Cardiac fibroblast (primary cell): ENCODE measurements around the gene ZNRF2.

ENCODE experiments used
- DNase-seq, 2 donors: peaks; one replicate each; pipeline versions ENCODE4 v3.0.0 to v3.0.0-alpha.2; 2010; ENCODE audit warnings: low read depth in 2 of 2
- H3K4me3 ChIP-seq, 2 donors: replicated peaks in 1 of 2; 1 replicate in 1 of 2; 2 replicates in 1 of 2; pipeline ENCODE4 v1.5.1; 2011; ENCODE audit warnings: low read depth in 2 of 2, low read length in 2 of 2, mild to moderate bottlenecking in 2 of 2, moderate library complexity in 1 of 2
- CTCF ChIP-seq: IDR thresholded peaks from one replicate; pipeline ENCODE4 v1.5.1; 2011; ENCODE audit warnings: low read depth, mild to moderate bottlenecking, low read length, inconsistent platforms

The ZNRF2 gene

GRCh38 chr7:30270921-30271320, 13.5 kb upstream of the ZNRF2 start:
- no peak for TF ChIP-seq CTCF
- no peak overlapping the region for H3K4me3 ChIP-seq
- no peak for DNase-seq

GRCh38 chr7:30272126-30272525, 12.3 kb upstream of the ZNRF2 start:
- DNase-seq = no peak
- no peak for TF ChIP-seq CTCF
- no peak overlapping the region for H3K4me3 ChIP-seq

- no peak for TF ChIP-seq CTCF
- no peak for DNase-seq
- no peak overlapping the region for H3K4me3 ChIP-seq
Observed at GRCh38 chr7:30273552-30273951, 10.8 kb upstream of the ZNRF2 start.

- no peak for DNase-seq
- TF ChIP-seq CTCF = no peak
- H3K4me3 ChIP-seq = no peak overlapping the region
Observed at GRCh38 chr7:30274641-30275040, 9.8 kb upstream of the ZNRF2 start.

- H3K4me3 ChIP-seq = no peak overlapping the region
- peak; percentile 82 for TF ChIP-seq CTCF
- peak; percentile 75 to 78 for DNase-seq
Observed at GRCh38 chr7:30276203-30276900, 8.0 kb upstream of the ZNRF2 start.

- H3K4me3 ChIP-seq = no peak overlapping the region
- no peak for TF ChIP-seq CTCF
- DNase-seq = no peak
Observed at GRCh38 chr7:30278376-30278775, 6.0 kb upstream of the ZNRF2 start.
